H9 (cell line): Measurements from ENCODE around the gene PCED1A. TPM values are rescaled to one million over a fixed set of nuclear protein-coding genes. Genes with fewer than 3 reads are reported as not detected.

Experiments used
- DNase-seq: peaks from one replicate; pipeline ENCODE4 v3.0.0-alpha.2; 2017
- H2AFZ ChIP-seq: one replicate; pipeline ENCODE4 v1.6.1; 2013; ENCODE audit warnings: mild to moderate bottlenecking, low read length, control low read depth, moderate library complexity
- H2AK5ac ChIP-seq: 2 replicates; pipeline ENCODE4 v1.6.1; 2013; ENCODE audit warnings: low read length, control low read depth, mixed read lengths; ENCODE audit not compliant: insufficient read length
- H2BK120ac ChIP-seq: one replicate; pipeline ENCODE4 v1.6.1; 2013; ENCODE audit warnings: low read depth, mild to moderate bottlenecking, low read length, control low read depth, inconsistent platforms; ENCODE audit not compliant: poor library complexity, severe bottlenecking
- H2BK12ac ChIP-seq: 2 replicates; pipeline ENCODE4 v1.6.1; 2013; ENCODE audit warnings: low read length, control low read depth, mixed read lengths, low read depth; ENCODE audit not compliant: insufficient read length
- H2BK15ac ChIP-seq: 2 replicates; pipeline ENCODE4 v1.6.1; 2013; ENCODE audit warnings: low read depth, low read length, control low read depth
- H2BK20ac ChIP-seq: one replicate; pipeline ENCODE4 v1.6.1; 2013; ENCODE audit warnings: low read depth, mild to moderate bottlenecking, low read length, control low read depth, inconsistent platforms; ENCODE audit not compliant: poor library complexity, severe bottlenecking
- H2BK5ac ChIP-seq: 2 replicates; pipeline ENCODE4 v1.6.1; 2013; ENCODE audit warnings: low read length, control low read depth, mixed read lengths; ENCODE audit not compliant: insufficient read length
- H3K14ac ChIP-seq: 2 replicates; pipeline ENCODE4 v1.6.1; 2013; ENCODE audit warnings: low read length, control low read depth; ENCODE audit not compliant: insufficient read depth
- H3K18ac ChIP-seq: 2 replicates; pipeline ENCODE4 v1.6.1; 2013; ENCODE audit warnings: low read depth, mild to moderate bottlenecking, mixed read lengths, low read length, control low read depth; ENCODE audit not compliant: insufficient read length
- H3K23ac ChIP-seq: 2 replicates; pipeline ENCODE4 v1.6.1; 2013; ENCODE audit warnings: low read length, control low read depth, mixed read lengths, low read depth; ENCODE audit not compliant: insufficient read length
- H3K23me2 ChIP-seq: 2 replicates; pipeline ENCODE4 v1.6.1; 2013; ENCODE audit warnings: low read depth, mild to moderate bottlenecking, mixed read lengths, low read length, control low read depth; ENCODE audit not compliant: insufficient read length, poor library complexity, severe bottlenecking
- H3K27ac ChIP-seq: 2 replicates; pipeline ENCODE4 v1.5.1; 2013; ENCODE audit warnings: low read length, control low read depth, mixed read lengths, low read depth; ENCODE audit not compliant: insufficient read length
- H3K27me3 ChIP-seq: 2 replicates; pipeline ENCODE4 v1.6.1; 2013; ENCODE audit warnings: low read length, control low read depth, inconsistent platforms; ENCODE audit not compliant: insufficient read depth
- H3K4ac ChIP-seq: 2 replicates; pipeline ENCODE4 v1.6.1; 2013; ENCODE audit warnings: low read depth, mild to moderate bottlenecking, control low read depth, inconsistent platforms, low read length, moderate library complexity
- H3K4me1 ChIP-seq: 2 replicates; pipeline ENCODE4 v1.6.1; 2013; ENCODE audit warnings: low read length, control low read depth, inconsistent platforms; ENCODE audit not compliant: insufficient read depth
- H3K4me2 ChIP-seq: 2 replicates; pipeline ENCODE4 v1.6.1; 2013; ENCODE audit warnings: low read length, control low read depth, mixed read lengths; ENCODE audit not compliant: insufficient read length, insufficient read depth
- H3K56ac ChIP-seq: 2 replicates; pipeline ENCODE4 v1.6.1; 2013; ENCODE audit warnings: low read depth, mild to moderate bottlenecking, mixed read lengths, low read length, control low read depth; ENCODE audit not compliant: insufficient read length
- H3K79me1 ChIP-seq: 2 replicates; pipeline ENCODE4 v1.6.1; 2013; ENCODE audit warnings: low read depth, mild to moderate bottlenecking, moderate library complexity, low read length, control low read depth, inconsistent platforms; ENCODE audit not compliant: insufficient read depth, poor library complexity, severe bottlenecking
- H3K79me2 ChIP-seq: 2 replicates; pipeline ENCODE4 v1.6.1; 2013; ENCODE audit warnings: low read length, control low read depth, inconsistent platforms; ENCODE audit not compliant: insufficient read depth
- H3K9ac ChIP-seq: 2 replicates; pipeline ENCODE4 v1.6.1; 2013; ENCODE audit warnings: low read length, control low read depth, mixed read lengths; ENCODE audit not compliant: insufficient read length; ENCODE audit errors: extremely low read depth
- H3K9me3 ChIP-seq: one replicate; pipeline ENCODE4 v1.6.1; 2013; ENCODE audit warnings: low read depth, low read length, inconsistent platforms; ENCODE audit not compliant: control insufficient read depth
- H3T11ph ChIP-seq: one replicate; pipeline ENCODE4 v1.6.1; 2013; ENCODE audit warnings: mild to moderate bottlenecking, low read length, control low read depth, inconsistent platforms
- H4K20me1 ChIP-seq: one replicate; pipeline ENCODE4 v1.6.1; 2013; ENCODE audit not compliant: control insufficient read depth, insufficient read length, insufficient read depth
- H4K5ac ChIP-seq: 2 replicates; pipeline ENCODE4 v1.6.1; 2013; ENCODE audit warnings: low read depth, mild to moderate bottlenecking, mixed read lengths, low read length, control low read depth; ENCODE audit not compliant: insufficient read length
- H4K8ac ChIP-seq: replicated peaks from 2 replicates; pipeline ENCODE4 v1.6.1; 2013; ENCODE audit warnings: low read length, control low read depth, mixed read lengths, low read depth; ENCODE audit not compliant: insufficient read length
- H4K91ac ChIP-seq: 2 replicates; pipeline ENCODE4 v1.6.1; 2013; ENCODE audit warnings: low read depth, mild to moderate bottlenecking, moderate library complexity, mixed read lengths, low read length, control low read depth; ENCODE audit not compliant: insufficient read length
- H3K27ac Mint-ChIP-seq, 3 experiments: 2 replicates in 2 of 3; 3 replicates in 1 of 3; pipeline ENCODE4 v1.8.0; 2020 to 2021; ENCODE audit warnings: mixed read lengths in 3 of 3, mild to moderate bottlenecking in 1 of 3, moderate library complexity in 1 of 3
- H3K27me3 Mint-ChIP-seq: 2 replicates; pipeline ENCODE4 v1.8.0; 2021; ENCODE audit warnings: low read depth, mild to moderate bottlenecking, moderate library complexity, mixed read lengths
- H3K36me3 Mint-ChIP-seq, 3 experiments: 2 replicates in 2 of 3; 3 replicates in 1 of 3; pipeline ENCODE4 v1.8.0; 2020 to 2021; ENCODE audit warnings: low read depth in 3 of 3, mixed read lengths in 3 of 3; ENCODE audit not compliant: insufficient read depth in 1 of 3
- H3K4me1 Mint-ChIP-seq, 2 experiments: 2 replicates each; pipeline ENCODE4 v1.8.0; 2020; ENCODE audit warnings: mixed read lengths in 2 of 2
- H3K4me3 Mint-ChIP-seq, 2 experiments: 2 replicates in 1 of 2; 3 replicates in 1 of 2; pipeline ENCODE4 v1.8.0; 2020 to 2021; ENCODE audit warnings: mild to moderate bottlenecking in 2 of 2, mixed read lengths in 2 of 2, moderate library complexity in 1 of 2
- H3K9me3 Mint-ChIP-seq, 2 experiments: 2 replicates in 1 of 2; 3 replicates in 1 of 2; pipeline ENCODE4 v1.8.0; 2020; ENCODE audit warnings: mild to moderate bottlenecking in 2 of 2, mixed read lengths in 2 of 2, moderate library complexity in 1 of 2
- CTCF ChIP-seq: fragments of 200-600 bp; sonication (generic); conservative IDR thresholded peaks from 3 replicates; pipeline ENCODE4 v1.8.0; 2021; ENCODE audit warnings: antibody characterized with exemption, mild to moderate bottlenecking
- WGBS: extraction: QIAGEN DNeasy Blood & Tissue Kit; methylation state at CpG from one replicate; pipeline ENCODE4 v1.1.7; 2013; ENCODE audit warnings: missing lambda C conversion rate, low lambda C conversion rate, mixed read lengths; ENCODE audit not compliant: insufficient read length; ENCODE audit errors: extremely low coverage; 5-methylcytosine and 5-hydroxymethylcytosine counted together
- total RNA-seq: library from RNA; stranded (reverse); gene quantifications from 2 replicates; pipeline ENCODE4 v1.2.1, GENCODE V29; 2021

The PCED1A gene
- total RNA-seq, 1 experiment from 2014 or later = 30.8 TPM

DNA sequence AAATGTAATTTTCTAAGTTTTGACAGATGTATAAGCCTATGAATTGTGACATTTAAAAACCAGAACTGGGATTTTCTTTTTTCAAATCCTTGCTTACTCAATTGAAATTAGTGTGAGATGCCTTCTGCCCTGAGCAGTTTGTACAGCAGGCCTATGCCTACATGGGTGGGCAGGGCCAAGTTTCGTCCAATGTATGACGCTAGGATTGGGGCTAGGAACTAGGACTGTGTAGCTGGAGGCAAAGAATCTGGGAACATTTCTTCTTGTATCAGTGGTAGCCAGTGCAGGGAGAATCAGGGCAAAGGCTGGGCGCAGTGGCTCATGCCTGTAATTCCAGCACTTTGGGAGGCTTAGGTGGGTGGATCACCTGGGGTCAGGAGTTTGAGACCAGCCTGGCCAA lies 28.9 kb upstream of the PCED1A start:
- no peak overlapping the region for H2BK12ac ChIP-seq

More for the DNA sequence above, 28.9 kb upstream of the PCED1A start:
- no peak overlapping the region for H3K4ac ChIP-seq
- no peak overlapping the region for H4K5ac ChIP-seq
- H3K27me3 ChIP-seq = peaks cover 2% of the 10 kb centered on the region; the same call in 1 of the 2 replicates
- no peak for TF ChIP-seq CTCF
- no peak overlapping the region for H2BK20ac ChIP-seq
- no peak overlapping the region for H4K91ac ChIP-seq
- no peaks in the 10 kb centered on the region for H3K9me3 Mint-ChIP-seq
- H2AFZ ChIP-seq = no peak overlapping the region
- H3K4me1 Mint-ChIP-seq = peaks cover 10 to 15% of the 10 kb centered on the region in 2 experiments
- H3K27me3 Mint-ChIP-seq = peaks cover 28% of the 10 kb centered on the region
- no peak overlapping the region for H2BK120ac ChIP-seq
- H3T11ph ChIP-seq = no peak overlapping the region
- WGBS = no CpG with 5 or more reads among the region's 3 CpGs
- H3K36me3 Mint-ChIP-seq = peaks cover 4 to 14% (median 7%) of the 10 kb centered on the region in 3 experiments; a peak in 6 of 7 replicates
- H3K9me3 ChIP-seq = no peaks in the 10 kb centered on the region
- no peak overlapping the region for H4K8ac ChIP-seq
- no peak overlapping the region for H3K4me2 ChIP-seq
- H3K79me2 ChIP-seq = no peaks in the 10 kb centered on the region; the same call in 1 of the 2 replicates
- H2AK5ac ChIP-seq = no peak overlapping the region
- H3K14ac ChIP-seq = no peak overlapping the region
- no peak overlapping the region for H3K27ac Mint-ChIP-seq
- peaks cover 17% of the 10 kb centered on the region for H3K23me2 ChIP-seq
- H2BK15ac ChIP-seq = no peak overlapping the region
- no peak overlapping the region for H3K4me3 Mint-ChIP-seq
- no peaks in the 10 kb centered on the region for H3K79me1 ChIP-seq
- H3K27ac ChIP-seq = no peak overlapping the region
- no peak for DNase-seq
- no peaks in the 10 kb centered on the region for H4K20me1 ChIP-seq
- H3K56ac ChIP-seq = no peak overlapping the region
- H3K4me1 ChIP-seq = 0 out of 2 replicates have a peak, but pooled peaks cover under 1% of the 10 kb centered on the region
- H3K18ac ChIP-seq = no peak overlapping the region
- no peak overlapping the region for H2BK5ac ChIP-seq
- no peak overlapping the region for H3K23ac ChIP-seq
- H3K9ac ChIP-seq = no peak overlapping the region
